Progenitor cell of endocrine pancreas (in vitro differentiated cells): ENCODE results near the gene SYT12. TPM values are rescaled to one million over a fixed set of nuclear protein-coding genes. Genes with fewer than 3 reads are reported as not detected.
"Not testable (repeated sequence)": the region's sequence is repeated elsewhere in the genome, so short reads cannot be mapped to it uniquely, and the experiment has no call there.

Source experiments
- DNase-seq: peaks from one replicate; pipeline ENCODE4 v3.0.0; 2021; ENCODE audit warnings: low spot score; ENCODE audit not compliant: unreplicated experiment
- H3K27ac Mint-ChIP-seq: 2 replicates; pipeline ENCODE4 v1.8.0; 2021; ENCODE audit warnings: mild to moderate bottlenecking, moderate library complexity, mixed read lengths
- H3K27me3 Mint-ChIP-seq: 2 replicates; pipeline ENCODE4 v1.8.0; 2021; ENCODE audit warnings: mixed read lengths
- H3K36me3 Mint-ChIP-seq: 2 replicates; pipeline ENCODE4 v1.8.0; 2022; ENCODE audit warnings: mixed read lengths; ENCODE audit not compliant: insufficient read depth
- H3K4me1 Mint-ChIP-seq: 2 replicates; pipeline ENCODE4 v1.8.0; 2021; ENCODE audit warnings: low read depth, mixed read lengths
- H3K4me3 Mint-ChIP-seq: 2 replicates; pipeline ENCODE4 v1.8.0; 2021; ENCODE audit warnings: low read depth, mild to moderate bottlenecking, moderate library complexity, mixed read lengths
- H3K9me3 Mint-ChIP-seq: 2 replicates; pipeline ENCODE4 v1.8.0; 2021; ENCODE audit warnings: low read depth, mixed read lengths
- total RNA-seq: library from RNA; stranded (reverse); gene quantifications from 2 replicates; pipeline ENCODE4 v1.2.1, GENCODE V29; 2021
- TF ChIP-seq, protein P1 (sequence below): fragments of 200-600 bp; sonication (generic); IDR thresholded peaks from one replicate; pipeline ENCODE4 v1.5.0; 2021; ENCODE audit warnings: antibody characterized with exemption, mild to moderate bottlenecking; ENCODE audit not compliant: unreplicated experiment

SYT12 gene
- total RNA-seq, 1 donor from 2014 or later, result 0.22 TPM

DNA sequence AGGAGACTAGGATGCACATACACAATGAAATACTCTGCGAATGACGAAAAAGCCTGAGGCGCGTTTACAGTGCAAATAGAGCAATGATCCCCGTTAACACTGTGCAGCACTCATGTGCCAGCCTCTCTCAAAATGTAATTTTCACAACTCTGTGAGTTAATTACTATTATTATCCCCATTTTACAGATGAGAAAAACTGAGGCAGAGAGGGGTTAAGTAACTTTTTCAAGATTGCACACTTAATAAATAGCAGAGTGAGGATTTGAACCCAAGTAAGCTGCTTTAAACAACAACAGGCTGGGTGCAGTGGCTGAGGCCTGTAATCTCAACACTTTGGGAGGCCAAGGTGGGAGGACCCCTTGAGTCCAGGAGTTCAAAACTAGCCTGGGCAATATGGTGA is 21.6 kb upstream of the SYT12 start:
- DNase-seq, result no peak
- Mint-ChIP-seq H3K9me3 (no peaks in the 10 kb centered on the region), H3K4me3 (no peak overlapping the region), H3K36me3 (no peaks in the 10 kb centered on the region), H3K27me3 (no peaks in the 10 kb centered on the region), H3K27ac (no peak overlapping the region), H3K4me1 (peaks cover 6% of the 10 kb centered on the region)
- TF ChIP-seq, protein P1, sequence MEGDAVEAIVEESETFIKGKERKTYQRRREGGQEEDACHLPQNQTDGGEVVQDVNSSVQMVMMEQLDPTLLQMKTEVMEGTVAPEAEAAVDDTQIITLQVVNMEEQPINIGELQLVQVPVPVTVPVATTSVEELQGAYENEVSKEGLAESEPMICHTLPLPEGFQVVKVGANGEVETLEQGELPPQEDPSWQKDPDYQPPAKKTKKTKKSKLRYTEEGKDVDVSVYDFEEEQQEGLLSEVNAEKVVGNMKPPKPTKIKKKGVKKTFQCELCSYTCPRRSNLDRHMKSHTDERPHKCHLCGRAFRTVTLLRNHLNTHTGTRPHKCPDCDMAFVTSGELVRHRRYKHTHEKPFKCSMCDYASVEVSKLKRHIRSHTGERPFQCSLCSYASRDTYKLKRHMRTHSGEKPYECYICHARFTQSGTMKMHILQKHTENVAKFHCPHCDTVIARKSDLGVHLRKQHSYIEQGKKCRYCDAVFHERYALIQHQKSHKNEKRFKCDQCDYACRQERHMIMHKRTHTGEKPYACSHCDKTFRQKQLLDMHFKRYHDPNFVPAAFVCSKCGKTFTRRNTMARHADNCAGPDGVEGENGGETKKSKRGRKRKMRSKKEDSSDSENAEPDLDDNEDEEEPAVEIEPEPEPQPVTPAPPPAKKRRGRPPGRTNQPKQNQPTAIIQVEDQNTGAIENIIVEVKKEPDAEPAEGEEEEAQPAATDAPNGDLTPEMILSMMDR, result no peak

- Mint-ChIP-seq H3K27me3 (no peaks in the 10 kb centered on the region), H3K27ac (no peak overlapping the region), H3K36me3 (no peaks in the 10 kb centered on the region), H3K4me3 (no peak overlapping the region), H3K4me1 (peaks cover 3% of the 10 kb centered on the region), H3K9me3 (no peaks in the 10 kb centered on the region)
- DNase-seq, result no peak
- TF ChIP-seq, protein P1, result no peak
Observed at GRCh38 chr11:67002297-67002913, 20.5 kb upstream of the SYT12 start.

DNA sequence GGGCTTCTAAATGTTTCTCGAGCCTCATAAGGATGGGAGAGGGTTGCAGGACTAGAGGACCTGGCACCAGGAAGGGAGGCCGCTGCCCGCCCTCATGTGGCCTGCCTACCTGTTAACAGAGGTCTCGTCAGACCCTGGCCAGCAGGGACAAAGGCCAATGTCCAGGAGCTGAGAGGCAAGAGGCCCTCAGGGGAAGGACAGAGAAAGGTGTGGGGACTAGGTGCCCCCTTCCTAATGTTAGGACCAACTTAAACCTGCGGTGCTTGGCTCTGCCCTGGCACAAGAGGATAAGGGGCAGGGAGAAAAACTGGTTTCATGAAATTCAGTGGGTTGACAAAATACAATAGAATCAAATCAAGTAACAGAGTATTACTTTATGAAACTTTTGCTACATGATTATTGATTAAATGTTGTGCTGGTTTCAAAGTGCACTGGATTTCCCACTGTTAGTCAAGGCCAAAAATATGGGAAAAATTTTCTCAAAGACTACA is 20.0 kb upstream of the SYT12 start:
- H3K9me3 Mint-ChIP-seq, result no peaks in the 10 kb centered on the region
- no peak for DNase-seq
- H3K4me1 Mint-ChIP-seq, result peaks cover 3% of the 10 kb centered on the region
- no peak overlapping the region for H3K4me3 Mint-ChIP-seq
- no peaks in the 10 kb centered on the region for H3K36me3 Mint-ChIP-seq
- no peak overlapping the region for H3K27ac Mint-ChIP-seq
- TF ChIP-seq, protein P1, result no peak
- H3K27me3 Mint-ChIP-seq, result no peaks in the 10 kb centered on the region

GRCh38 chr11:67005200-67005599 is 17.7 kb upstream of the SYT12 start:
- H3K27me3 Mint-ChIP-seq, H3K4me1 Mint-ChIP-seq, DNase-seq, H3K27ac Mint-ChIP-seq, H3K9me3 Mint-ChIP-seq, H3K4me3 Mint-ChIP-seq, H3K36me3 Mint-ChIP-seq: not testable (repeated sequence)

DNA sequence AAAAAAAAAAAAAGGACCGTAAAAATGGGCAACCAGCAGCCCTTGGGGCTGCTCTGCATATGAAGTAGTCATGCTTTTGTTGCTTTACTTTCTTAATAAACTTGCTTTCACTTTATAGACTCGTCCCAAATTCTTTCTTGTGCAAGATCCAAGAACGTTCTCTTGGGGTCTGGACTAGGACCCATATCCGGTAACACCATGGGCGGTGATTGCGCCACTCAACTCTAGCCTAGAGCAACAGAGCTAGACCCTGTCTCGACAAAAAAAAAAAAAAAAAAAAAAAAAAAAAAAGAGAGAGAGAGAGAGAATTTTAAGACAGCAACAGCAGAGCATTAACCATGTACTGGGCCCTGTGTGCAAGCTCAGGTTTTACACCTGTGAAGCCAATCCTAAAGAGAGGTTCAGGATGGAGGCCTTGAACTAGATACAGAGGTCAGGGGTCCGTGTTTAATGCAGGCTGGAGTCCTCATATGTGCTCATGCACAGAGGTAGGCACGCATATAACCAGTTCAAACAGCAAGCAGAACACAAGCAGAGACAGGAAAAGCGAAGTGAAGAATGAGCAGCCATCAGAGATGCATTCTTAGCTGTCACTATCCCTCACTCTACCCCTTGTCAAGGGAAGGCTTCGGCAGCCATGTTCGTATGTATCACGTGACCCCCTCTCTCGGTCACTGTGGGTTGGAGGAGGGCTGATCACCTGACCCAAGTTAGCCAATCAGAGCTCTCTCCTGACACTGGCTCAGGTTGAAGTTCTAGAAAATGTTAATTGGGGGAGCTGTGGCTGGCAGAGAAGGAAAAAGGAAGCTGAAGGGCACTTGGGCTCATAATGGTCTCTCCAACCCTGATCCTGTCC is 16.7 kb upstream of the SYT12 start:
- no peak overlapping the region for H3K4me3 Mint-ChIP-seq
- H3K27me3 Mint-ChIP-seq, result peaks cover 4% of the 10 kb centered on the region
- no peak for DNase-seq
- H3K27ac Mint-ChIP-seq, result no peak overlapping the region
- H3K36me3 Mint-ChIP-seq, result no peaks in the 10 kb centered on the region
- TF ChIP-seq, protein P1, result no peak
- peaks cover 6% of the 10 kb centered on the region for H3K4me1 Mint-ChIP-seq
- H3K9me3 Mint-ChIP-seq, result no peaks in the 10 kb centered on the region

DNA sequence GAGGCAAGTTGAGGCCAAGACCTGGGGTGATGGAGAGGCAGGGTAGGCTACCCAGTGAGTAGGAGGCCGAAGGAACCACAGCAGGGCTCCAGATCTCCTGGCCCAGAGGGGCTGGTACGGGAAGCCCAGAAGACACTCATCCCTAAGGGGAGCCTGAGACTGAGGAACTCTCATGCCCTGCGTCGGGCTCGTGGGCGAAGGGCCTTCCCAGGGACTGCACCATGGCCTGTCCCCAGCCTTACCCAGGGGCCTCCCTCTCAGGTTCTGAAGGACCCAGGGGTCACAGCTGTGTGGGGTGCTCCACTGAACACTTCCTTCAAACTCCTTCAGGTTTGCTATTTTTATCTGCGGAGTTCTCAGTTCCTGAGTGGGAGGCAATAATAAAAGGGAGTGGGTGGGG is 15.8 kb upstream of the SYT12 start:
- Mint-ChIP-seq H3K27ac (no peak overlapping the region), H3K27me3 (peaks cover 4% of the 10 kb centered on the region), H3K9me3 (no peaks in the 10 kb centered on the region), H3K36me3 (no peaks in the 10 kb centered on the region), H3K4me3 (no peak overlapping the region), H3K4me1 (peaks cover 6% of the 10 kb centered on the region)
- TF ChIP-seq, protein P1, result no peak
- DNase-seq, result no peak
